GM18498 (cell line): ENCODE measurements around the gene FOXRED2.
"Not testable (repeated sequence)": the region's sequence is repeated elsewhere in the genome, so short reads cannot be mapped to it uniquely, and the experiment has no call there.

Experiments used
- ATAC-seq: cut with Tn5 transposase; IDR thresholded peaks from one replicate; pipeline ENCODE4 v1.9.1; 2021; ENCODE audit warnings: mild to moderate bottlenecking, moderate library complexity; ENCODE audit not compliant: unreplicated experiment

FOXRED2 gene

DNA sequence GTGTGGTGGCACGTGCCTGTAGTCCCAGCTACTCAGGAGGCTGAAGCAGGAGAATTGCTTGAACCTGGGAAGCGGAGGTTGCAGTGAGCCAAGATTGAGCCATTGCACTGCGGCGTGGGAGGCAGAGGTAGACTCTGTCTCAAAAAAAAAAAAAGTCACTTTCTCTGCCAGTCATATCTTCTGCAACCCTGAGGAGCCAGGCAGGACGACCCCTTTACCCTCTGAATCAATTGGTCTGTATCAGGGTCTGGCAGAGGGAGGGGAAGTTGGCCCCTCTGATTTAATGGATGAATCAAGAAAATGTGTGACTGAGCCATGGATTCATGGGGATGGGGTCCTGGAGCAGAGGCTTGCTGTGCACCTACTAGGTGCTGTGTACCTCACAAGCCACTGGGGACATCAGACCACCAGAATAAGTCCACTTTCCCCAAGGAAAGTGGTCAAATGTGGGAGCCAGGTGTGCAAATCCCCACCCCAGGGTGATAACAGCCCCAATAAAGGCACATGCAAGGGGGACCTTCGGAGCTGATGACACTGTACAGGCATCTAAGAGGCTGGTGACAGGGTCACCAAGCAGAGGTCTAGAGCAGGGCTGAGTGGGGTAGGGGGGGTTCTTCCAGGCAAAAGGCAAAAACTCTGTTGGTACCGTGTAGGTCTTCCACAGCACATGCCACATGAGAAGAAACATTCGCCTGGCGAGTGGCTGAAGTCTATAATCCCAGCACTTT, 54.4 kb downstream of the FOXRED2 start:
- ATAC-seq, result no peak

DNA sequence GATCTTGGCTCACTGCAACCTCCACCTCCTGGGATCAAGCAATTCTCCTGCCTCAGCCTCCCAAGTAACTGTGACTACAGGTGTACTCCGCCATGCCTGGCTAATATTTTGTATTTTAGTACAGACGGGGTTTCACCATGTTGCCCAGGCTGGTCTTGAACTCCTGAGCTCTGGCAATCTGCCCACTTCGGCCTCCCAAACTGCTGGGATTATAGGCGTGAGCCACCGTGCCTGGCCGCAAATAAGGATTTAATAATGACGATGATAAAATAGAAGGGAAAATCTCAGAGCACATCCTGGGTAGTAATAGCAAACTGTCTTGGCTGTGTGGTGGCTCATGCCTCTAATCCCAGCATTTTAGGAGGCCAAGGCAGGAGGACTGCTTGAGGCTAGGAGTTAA, 55.9 kb downstream of the FOXRED2 start:
- ATAC-seq, result not testable (repeated sequence)

DNA sequence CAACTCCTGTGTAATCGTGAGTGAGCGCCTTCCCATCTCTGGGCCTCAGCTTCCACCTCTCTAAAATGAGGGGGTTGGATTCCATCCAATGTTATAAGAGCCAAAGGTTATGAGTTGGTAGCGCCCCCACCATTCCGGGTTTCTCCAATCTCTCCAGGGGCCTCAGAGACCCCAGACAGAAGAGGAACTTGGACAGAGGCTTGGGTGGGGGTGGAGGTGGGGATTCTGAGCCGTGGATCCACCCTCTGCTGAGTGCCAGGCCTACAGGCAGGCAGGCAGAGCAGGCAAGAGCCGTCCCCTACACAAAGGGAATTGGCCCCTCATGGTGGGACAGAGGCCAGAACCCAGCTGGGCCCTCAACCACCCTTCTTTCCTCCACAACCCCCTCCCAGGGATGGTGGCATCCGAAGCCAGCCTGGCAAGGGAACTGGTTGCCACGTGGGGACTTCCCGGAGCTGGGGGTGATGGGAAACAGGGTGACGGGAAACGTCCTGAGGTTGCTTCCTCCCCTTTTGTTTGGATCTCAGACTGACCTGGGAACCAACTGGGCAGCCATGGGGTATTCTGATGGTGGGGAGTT, 57.2 kb downstream of the FOXRED2 start:
- no peak for ATAC-seq

DNA sequence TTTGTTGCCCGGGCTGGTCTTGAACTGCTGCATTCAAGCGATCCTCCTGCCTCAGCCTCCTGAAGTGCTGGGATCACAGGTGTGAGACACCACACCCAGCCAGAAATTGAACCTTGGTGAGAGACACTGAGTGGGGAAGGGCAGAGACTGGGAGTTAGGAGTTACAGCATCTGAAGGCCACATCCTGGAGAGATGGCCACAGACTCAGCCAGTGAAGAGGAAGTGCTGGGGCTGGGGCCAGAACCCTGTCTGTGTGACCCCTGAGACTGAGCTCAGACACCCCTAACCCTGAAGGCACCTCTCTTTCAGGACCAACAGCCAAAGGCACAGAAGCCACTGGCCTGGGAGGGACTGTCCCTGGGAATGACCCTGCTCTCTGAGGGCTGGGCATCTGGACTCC, 59.2 kb downstream of the FOXRED2 start:
- ATAC-seq, result no peak

DNA sequence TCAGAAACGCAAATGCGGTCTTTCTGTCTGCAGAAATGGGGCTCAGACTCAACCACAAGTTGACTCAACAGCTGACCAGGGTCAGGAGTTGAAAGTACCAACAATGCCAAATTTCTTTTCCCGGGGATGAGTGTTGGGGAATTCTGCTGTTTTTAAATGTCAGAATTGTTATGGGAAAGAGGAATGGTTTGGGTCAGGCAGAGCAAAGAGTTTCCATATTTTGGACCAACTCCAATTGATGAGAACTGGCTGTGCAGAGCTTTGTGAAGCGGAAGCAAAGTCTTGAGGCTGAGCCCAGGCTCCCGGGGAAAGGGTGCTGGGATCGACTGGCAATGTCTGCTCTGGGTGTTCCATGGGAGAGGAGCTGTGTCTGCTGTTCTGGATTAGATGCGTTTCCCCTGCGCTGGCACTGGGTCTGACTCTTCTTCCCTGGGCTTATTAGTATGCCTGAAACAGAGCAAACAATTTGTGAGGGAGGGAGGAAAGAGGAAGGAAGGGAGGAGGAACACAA, 61.6 kb downstream of the FOXRED2 start:
- no peak for ATAC-seq

DNA sequence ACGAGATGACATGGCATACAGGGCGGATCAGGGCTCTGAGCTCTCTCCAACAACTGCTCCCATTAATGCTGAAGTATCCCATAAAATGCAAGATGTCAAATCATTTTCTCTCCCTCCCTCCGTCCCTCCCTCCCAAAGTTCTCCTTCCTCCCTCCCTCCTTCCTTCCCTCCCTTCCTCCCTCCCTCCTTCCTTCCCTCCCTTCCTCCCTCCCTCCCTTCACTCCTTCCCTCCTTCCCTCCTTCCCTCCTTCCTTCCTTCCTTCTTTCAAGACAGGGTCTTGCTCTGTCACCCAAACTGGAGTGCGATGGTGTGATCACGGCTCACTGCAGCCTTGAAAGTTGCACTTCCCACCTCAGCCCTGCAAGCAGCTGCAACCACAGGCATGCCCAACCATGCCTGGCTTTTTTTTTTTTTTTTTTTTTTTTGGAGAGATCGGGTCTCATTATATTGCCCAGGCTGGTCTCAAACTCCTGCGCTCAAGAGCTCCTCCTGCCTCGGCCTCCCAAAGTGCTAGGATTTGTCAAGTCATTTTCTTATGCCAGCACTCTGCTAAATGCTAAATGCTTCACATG, 63.6 kb downstream of the FOXRED2 start:
- ATAC-seq, result no peak

DNA sequence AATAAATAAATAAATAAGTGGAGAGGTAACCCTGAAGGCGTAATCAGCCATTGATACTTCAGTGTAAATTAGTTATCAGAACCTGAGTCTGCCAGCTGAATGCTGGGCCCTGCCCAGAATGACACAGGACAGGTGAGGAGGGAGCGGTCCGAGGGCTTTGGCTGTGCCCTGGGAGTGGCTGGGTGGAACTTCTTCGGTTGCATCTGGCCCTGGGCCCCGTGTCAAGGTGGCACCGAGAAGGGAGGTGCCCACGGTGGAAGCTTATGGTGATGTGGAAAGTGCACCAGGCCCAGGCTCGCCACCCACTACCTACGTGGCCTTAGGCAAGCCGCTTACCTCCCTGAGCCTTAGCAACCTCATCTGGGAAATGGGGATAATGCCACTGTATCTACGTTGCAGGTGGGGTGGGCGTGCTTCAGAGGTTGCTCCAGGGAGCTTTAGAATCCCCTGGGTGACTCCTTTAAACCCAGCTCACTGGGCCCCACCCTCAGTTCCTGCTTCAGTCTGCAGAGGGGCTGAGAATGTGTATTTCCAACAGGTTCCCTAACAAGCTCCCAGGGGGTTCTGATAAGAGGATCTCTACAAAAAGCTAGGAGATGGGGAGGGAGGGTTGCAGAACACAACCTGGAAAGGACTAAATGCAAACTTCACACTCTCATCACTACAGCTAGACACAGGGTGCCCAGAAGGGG, 64.2 kb downstream of the FOXRED2 start:
- ATAC-seq, result no peak

DNA sequence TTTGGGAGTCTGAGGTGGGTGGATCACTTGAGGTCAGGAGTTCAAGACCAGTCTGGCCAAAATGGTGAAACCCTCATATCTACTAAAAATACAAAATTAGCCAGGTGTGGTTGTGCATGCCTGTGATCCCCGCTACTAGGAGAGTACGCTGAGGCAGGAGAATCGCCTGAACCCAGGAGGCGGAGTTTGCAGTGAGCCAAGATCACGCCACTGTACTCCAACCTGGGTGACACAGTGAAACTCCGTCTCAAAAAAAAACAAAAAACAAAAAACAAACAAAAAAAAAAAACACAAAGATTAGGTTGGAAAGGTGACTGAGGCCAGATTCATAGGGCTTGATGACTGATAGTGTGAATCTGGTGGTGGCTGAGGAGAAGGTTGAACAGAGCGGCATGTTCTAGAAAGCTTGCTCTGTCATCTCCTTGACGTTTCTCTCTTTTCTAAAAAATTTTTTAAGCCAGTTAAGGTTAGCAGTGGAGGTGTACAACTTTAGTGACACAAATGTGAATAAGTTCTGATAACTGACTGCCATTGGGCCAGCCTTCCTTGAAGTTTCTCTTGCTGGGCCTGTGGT, 66.3 kb downstream of the FOXRED2 start:
- no peak for ATAC-seq

DNA sequence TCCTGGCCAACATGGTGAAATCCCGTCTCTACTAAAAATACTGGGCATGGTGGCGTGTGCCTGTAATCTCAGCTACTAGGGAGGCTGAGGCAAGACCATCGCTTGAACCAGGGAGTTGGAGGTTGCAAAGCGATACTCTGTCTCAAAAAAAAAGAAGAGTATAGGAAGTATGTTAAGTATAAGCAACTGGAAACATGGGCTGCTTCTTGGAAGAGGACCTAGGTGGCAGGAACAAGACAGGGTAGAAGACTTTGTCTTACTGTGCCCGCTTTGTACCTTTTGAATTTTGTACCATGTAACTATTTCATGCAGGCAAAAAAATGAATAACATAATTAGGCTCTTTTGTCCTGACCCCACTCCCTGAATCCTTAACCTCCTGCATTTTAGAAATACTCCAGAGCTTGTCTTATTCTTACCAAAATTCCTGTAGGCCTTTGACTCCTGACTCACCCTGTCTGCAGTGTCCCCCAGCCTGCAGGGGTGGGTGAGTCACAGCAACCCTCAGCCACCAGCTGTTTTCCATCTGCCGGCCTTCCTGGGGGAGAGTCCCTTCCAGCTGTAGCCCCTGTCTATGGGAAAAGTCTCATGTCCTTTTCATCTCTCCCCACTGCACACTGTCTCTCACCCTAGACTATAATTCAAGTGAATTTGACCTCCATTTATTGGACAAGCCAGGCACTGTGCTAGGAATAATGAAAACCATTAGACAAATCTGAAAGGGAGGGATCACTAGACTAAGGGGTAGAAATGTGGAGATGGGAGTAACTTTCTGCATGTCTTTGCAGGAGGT, 67.2 kb downstream of the FOXRED2 start:
- no peak for ATAC-seq
